Colonic mucosa (tissue), 4 donors: ENCODE data around the gene PFKFB4. TPM values are rescaled to one million over a fixed set of nuclear protein-coding genes. Genes with fewer than 3 reads are reported as not detected.

ENCODE experiments used
- DNase-seq: peaks from one replicate; pipeline ENCODE4 v3.0.0-alpha.2; 2020
- H3K27ac ChIP-seq: fragments of 200-600 bp; one replicate; pipeline ENCODE4 v1.8.0; 2021
- H3K27me3 ChIP-seq: fragments of 200-600 bp; one replicate; pipeline ENCODE4 v1.8.0; 2021
- H3K36me3 ChIP-seq: fragments of 200-600 bp; one replicate; pipeline ENCODE4 v1.8.0; 2021
- H3K4me1 ChIP-seq: fragments of 200-600 bp; one replicate; pipeline ENCODE4 v1.8.0; 2021; ENCODE audit warnings: mild to moderate bottlenecking
- H3K4me3 ChIP-seq: fragments of 200-600 bp; one replicate; pipeline ENCODE4 v1.8.0; 2021
- H3K9ac ChIP-seq, 2 donors: one replicate each; pipeline ENCODE4 v1.7.0; 2013; ENCODE audit warnings: control low read depth in 2 of 2, low read depth in 2 of 2, low read length in 2 of 2
- H3K9me3 ChIP-seq: fragments of 200-600 bp; one replicate; pipeline ENCODE4 v1.8.0; 2021
- CTCF ChIP-seq: fragments of 200-600 bp; IDR thresholded peaks from one replicate; pipeline ENCODE4 v1.8.0; 2022; ENCODE audit warnings: antibody characterized with exemption, mild to moderate bottlenecking
- intact Hi-C: fragments of 100-400 bp; cut with DNase I; formaldehyde crosslinking; loops from one replicate; pipeline ENCODE4 v1.14.1; 2022
- total RNA-seq, 2 donors: library from RNA; stranded (reverse); fragmentation: NEBNext Ultra II Directional in 1 of 2; extraction: Animal tissue kit (Norgen Biotek cat#: 25700) in 1 of 2; gene quantifications; one replicate each; pipeline ENCODE4 v1.2.1, GENCODE V29; 2021
- donor health status: healthy.
- donor health status: DM: no; HTN: no; CAD: no.
- donor health status: DM: no; HTN: no; CAD: no.

PFKFB4 gene
- total RNA-seq, 2 donors from 2014 or later: 8.1 to 51.0 TPM

GRCh38 chr3:48595075-48595525 lies 38.5 kb upstream of the PFKFB4 start, which contains the start of gene COL7A1:
TSS of gene COL7A1 (minus strand) at chr3:48595329. CDS start at chr3:48595159, 170 bp downstream.
- no peak within 1 kb of the TSS for H3K27ac ChIP-seq
- peaks cover 10% of the 10 kb centered on the region for H3K4me1 ChIP-seq
- no peaks in the 10 kb centered on the region for H3K9me3 ChIP-seq
- intact Hi-C loops: no loop called here
- H3K9ac ChIP-seq: peak within 1 kb of the TSS in 1 of 2 donors; percentile 63
- H3K36me3 ChIP-seq: peaks cover 9% of the 10 kb centered on the region
- DNase-seq: no peak
- peaks cover 9% of the 10 kb centered on the region for H3K27me3 ChIP-seq
- no peak for TF ChIP-seq CTCF
- H3K4me3 ChIP-seq: peak within 1 kb of the TSS; percentile 11

- Histone ChIP-seq H3K27me3 (peaks cover 9% of the 10 kb centered on the region), H3K9ac (peak overlapping the region in 1 of 2 donors; percentile 63), H3K9me3 (no peaks in the 10 kb centered on the region), H3K27ac (no peak overlapping the region), H3K4me3 (peak overlapping the region; percentile 11), H3K36me3 (peaks cover 3% of the 10 kb centered on the region), H3K4me1 (peaks cover 10% of the 10 kb centered on the region)
- TF ChIP-seq CTCF: no peak
- intact Hi-C loops: no loop called here
- no peak for DNase-seq
Observed at GRCh38 chr3:48594417-48595049, 37.9 kb upstream of the PFKFB4 start.

- H3K9me3 ChIP-seq: no peaks in the 10 kb centered on the region
- H3K9ac ChIP-seq: no peak overlapping the region
- H3K36me3 ChIP-seq: no peaks in the 10 kb centered on the region
- DNase-seq: no peak
- H3K27ac ChIP-seq: no peak overlapping the region
- intact Hi-C loops: no loop called here
- H3K4me3 ChIP-seq: no peak overlapping the region
- no peak for TF ChIP-seq CTCF
- H3K4me1 ChIP-seq: peaks cover 3% of the 10 kb centered on the region
- H3K27me3 ChIP-seq: peaks cover 9% of the 10 kb centered on the region
Observed at GRCh38 chr3:48593337-48593736, 36.7 kb upstream of the PFKFB4 start.

GRCh38 chr3:48592519-48593087 lies 36.0 kb upstream of the PFKFB4 start:
- Histone ChIP-seq H3K9ac (no peak overlapping the region), H3K9me3 (no peaks in the 10 kb centered on the region), H3K4me1 (peaks cover 3% of the 10 kb centered on the region), H3K27ac (no peak overlapping the region), H3K36me3 (no peaks in the 10 kb centered on the region), H3K4me3 (no peak overlapping the region), H3K27me3 (peaks cover 9% of the 10 kb centered on the region)
- DNase-seq: no peak
- intact Hi-C loops: no loop called here
- TF ChIP-seq CTCF: no peak

- no peak overlapping the region for H3K4me3 ChIP-seq
- H3K9me3 ChIP-seq: no peaks in the 10 kb centered on the region
- peaks cover 3% of the 10 kb centered on the region for H3K4me1 ChIP-seq
- H3K9ac ChIP-seq: no peak overlapping the region
- DNase-seq: no peak
- H3K27me3 ChIP-seq: peaks cover 9% of the 10 kb centered on the region
- H3K27ac ChIP-seq: no peak overlapping the region
- no peak for TF ChIP-seq CTCF
- intact Hi-C loops: no loop called here
- H3K36me3 ChIP-seq: no peaks in the 10 kb centered on the region
Observed at GRCh38 chr3:48591886-48592518, 35.4 kb upstream of the PFKFB4 start.
